IPS-15b (cell line): ENCODE data around the gene GALNT9.

Experiments
- H3K27me3 ChIP-seq: one replicate; pipeline ENCODE4 v1.6.1; 2013; ENCODE audit warnings: low read length; ENCODE audit not compliant: control insufficient read depth, insufficient read depth
- H3K36me3 ChIP-seq: one replicate; pipeline ENCODE4 v1.6.1; 2013; ENCODE audit warnings: low read length; ENCODE audit not compliant: control insufficient read depth, insufficient read depth
- H3K4me1 ChIP-seq: one replicate; pipeline ENCODE4 v1.6.1; 2013; ENCODE audit warnings: mild to moderate bottlenecking, low read length; ENCODE audit not compliant: control insufficient read depth, insufficient read depth
- H3K4me3 ChIP-seq: one replicate; pipeline ENCODE4 v1.5.1; 2013; ENCODE audit warnings: low read depth, low read length
- H3K9ac ChIP-seq: one replicate; pipeline ENCODE4 v1.6.1; 2013; ENCODE audit warnings: low read depth, mild to moderate bottlenecking, low read length
- H3K9me3 ChIP-seq: one replicate; pipeline ENCODE4 v1.6.1; 2013; ENCODE audit warnings: mild to moderate bottlenecking, low read length; ENCODE audit not compliant: control insufficient read depth, insufficient read depth

Gene GALNT9

DNA sequence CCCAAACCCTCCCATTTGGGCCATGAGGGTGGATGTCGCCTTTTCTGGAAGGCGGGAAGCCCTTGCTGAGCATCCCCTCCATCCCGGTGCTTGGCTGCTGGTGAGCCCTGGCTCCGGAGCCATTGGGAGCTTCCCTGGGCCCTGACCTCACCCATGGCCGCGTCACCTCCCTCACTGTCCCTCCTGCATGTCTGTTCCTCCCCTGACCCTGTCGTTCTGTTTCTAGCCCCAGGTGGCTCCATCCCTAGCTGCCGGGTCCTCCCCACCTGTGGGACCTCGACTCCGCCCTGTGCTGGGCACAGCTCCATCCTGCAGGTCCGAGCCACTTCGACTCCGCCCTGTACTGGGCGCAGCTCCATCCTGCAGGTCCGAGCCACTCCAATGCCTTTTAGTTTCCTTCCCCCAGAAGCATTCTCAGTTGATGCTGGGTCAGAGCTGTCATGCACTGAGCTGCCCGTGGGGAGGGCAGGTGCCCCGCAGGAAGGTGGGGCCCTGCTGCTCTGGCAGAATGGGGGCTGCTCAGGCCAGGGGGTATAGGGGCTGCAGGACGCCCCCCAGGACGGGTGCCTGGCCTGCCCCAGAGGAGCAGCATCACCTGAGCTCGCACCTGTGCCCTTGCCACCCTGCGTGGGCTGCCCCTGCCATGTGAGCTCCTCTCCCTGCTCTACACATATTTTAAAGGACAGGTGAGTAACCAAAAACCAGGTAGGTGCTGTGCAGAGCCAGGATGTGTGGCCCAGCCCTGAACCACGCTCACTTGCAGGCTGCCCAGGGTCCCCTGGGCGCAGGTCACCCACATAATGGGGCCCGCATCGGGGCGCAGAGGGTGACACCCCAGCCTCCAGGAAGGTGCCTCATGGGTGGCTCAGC lies 166.1 kb downstream of the GALNT9 start:
- H3K36me3 ChIP-seq: peaks cover under 1% of the 10 kb centered on the region
- no peak overlapping the region for H3K9ac ChIP-seq
- no peaks in the 10 kb centered on the region for H3K27me3 ChIP-seq
- H3K4me1 ChIP-seq: no peaks in the 10 kb centered on the region
- H3K4me3 ChIP-seq: no peak overlapping the region
- no peaks in the 10 kb centered on the region for H3K9me3 ChIP-seq

DNA sequence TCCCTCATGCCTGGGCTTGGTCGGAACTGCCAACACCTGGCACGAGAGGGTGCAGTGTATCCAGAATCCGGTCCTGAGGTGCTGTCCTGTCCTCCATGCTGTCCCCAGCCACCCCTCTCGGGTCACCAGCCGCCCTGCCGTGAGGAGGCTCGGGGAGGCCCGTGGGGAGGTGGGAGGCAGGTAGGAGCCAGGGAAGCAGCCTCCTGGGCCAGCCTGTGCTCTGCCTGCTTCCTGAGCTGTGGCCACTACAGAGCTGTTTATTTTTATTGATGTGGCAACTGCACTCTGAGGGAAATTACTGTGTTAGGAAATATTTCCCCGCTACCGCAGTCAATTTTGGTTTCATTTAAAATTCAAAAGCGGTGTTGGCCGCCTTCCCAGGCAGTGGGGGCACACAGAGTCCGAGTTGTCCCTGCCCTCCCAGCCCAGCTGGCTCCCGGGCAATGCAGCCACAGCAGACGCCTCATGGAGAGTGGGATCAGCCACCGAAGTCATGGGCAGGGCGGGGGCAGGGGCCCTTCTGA lies 166.8 kb downstream of the GALNT9 start:
- no peak overlapping the region for H3K4me3 ChIP-seq
- H3K36me3 ChIP-seq: peaks cover 6% of the 10 kb centered on the region
- no peaks in the 10 kb centered on the region for H3K4me1 ChIP-seq
- H3K9me3 ChIP-seq: no peaks in the 10 kb centered on the region
- no peak overlapping the region for H3K9ac ChIP-seq
- no peaks in the 10 kb centered on the region for H3K27me3 ChIP-seq

DNA sequence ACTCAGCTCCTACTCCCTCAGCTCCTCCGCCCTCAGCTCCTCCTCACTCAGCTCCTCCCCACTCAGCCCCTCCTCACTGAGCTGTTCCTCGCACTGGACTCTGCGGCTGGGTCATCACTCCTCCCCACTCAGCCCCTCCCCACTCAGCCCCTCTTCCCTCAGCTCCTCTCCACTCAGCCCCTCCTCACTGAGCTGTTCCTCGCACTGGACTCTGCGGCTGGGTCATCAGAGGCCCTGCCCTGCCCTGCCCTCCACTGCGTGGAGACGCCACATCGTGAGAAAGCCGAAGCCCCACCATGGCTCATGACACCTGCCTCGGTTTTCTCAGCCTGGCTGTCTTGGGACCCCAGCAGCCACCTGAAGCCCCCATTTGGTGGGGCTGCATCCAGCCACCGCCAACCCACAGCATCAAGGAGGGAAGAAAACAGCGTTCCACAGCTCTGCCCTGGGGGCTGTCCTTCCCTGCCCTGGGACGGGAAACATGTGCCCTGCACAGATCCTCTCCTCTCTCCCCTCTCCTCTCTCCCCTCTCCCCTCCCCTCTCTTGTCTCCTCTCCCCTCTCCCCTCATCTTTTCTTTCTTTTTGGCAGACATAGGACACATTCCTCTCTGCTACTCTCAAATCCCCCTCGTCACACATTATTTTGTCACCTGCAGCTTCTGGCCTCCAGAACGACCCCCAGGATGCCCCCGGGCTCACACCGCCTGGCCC lies 167.4 kb downstream of the GALNT9 start:
- no peaks in the 10 kb centered on the region for H3K9me3 ChIP-seq
- no peaks in the 10 kb centered on the region for H3K27me3 ChIP-seq
- no peak overlapping the region for H3K9ac ChIP-seq
- H3K4me3 ChIP-seq: no peak overlapping the region
- H3K36me3 ChIP-seq: peaks cover 10% of the 10 kb centered on the region
- no peaks in the 10 kb centered on the region for H3K4me1 ChIP-seq

DNA sequence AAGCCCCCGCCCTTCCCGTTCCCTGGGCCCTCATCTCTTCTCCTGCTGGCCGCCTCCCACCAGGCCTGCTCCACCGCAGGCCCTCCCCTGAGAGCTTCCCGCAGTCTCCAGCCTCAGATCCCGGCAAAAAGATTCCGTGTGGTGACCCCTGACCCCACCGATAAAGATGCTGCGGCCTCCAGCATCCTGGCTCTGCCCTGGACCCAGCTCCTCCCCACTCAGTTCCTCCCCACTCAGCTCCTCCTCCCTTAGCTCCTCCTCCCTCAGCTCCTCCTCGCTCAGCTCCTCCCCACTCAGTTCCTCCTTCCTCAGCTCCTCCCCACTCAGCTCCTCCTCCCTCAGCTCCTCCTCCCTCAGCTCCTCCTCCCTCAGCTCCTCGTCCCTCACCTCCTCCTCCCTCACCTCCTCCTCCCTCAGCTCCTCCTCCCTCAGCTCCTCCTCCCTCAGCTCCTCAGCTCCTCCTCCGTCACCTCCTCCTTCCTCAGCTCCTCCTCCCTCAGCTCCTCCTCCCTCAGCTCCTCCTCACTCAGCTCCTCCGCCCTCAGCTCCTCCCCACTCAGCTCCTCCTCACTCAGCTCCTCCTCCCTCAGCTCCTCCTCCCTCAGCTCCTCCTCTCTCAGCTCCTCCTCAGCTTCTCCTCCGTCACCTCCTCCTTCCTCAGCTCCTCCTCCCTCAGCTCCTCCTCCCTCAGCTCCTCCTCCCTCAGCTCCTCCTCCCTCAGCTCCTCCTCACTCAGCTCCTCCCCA lies 168.2 kb downstream of the GALNT9 start:
- no peaks in the 10 kb centered on the region for H3K4me1 ChIP-seq
- H3K9me3 ChIP-seq: no peaks in the 10 kb centered on the region
- peaks cover 16% of the 10 kb centered on the region for H3K36me3 ChIP-seq
- no peak overlapping the region for H3K9ac ChIP-seq
- no peak overlapping the region for H3K4me3 ChIP-seq
- H3K27me3 ChIP-seq: no peaks in the 10 kb centered on the region

DNA sequence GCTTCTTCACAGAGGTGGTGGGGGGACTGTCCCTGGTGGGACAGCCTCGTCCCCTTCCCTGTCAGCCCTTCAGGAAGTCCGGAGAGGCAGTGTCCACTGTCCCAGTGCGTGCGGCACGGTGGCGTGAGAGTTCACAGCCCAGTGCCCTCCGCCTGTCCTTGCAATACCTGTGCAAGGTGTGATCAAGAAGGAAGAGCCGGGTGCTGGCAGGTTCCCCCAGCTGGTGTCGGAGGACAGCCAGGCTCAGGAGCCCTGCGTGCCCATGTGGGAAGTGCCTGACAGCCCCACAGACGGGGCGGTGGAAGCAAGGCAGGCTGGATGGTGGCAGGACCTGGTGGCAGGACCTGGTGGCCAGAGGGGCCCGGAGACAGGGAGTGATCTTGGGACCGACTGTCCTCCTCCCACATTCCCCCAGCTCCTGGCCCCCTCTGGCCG lies 168.8 kb downstream of the GALNT9 start:
- Histone ChIP-seq H3K4me1 (no peaks in the 10 kb centered on the region), H3K4me3 (no peak overlapping the region), H3K9ac (no peak overlapping the region)

DNA sequence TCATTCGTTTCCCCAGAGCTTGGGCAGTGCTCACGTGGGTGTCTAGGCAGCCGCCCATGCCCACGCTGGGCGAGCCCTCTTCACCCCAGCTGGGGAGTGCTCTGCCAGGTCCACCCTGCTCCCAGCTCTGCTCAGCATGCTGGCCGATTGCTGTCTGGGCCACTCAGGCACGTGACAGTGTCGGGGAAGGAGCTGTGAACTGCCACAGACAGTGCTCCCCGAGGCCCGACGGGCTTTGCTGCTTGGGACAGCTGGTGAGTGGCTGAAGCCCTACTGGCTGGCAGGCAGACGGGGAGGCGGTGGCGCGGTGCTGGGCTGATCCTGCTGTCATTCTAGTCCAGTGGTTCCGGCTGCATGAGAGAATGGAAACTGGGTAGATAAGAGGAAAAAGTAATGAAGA lies 169.4 kb downstream of the GALNT9 start:
- Histone ChIP-seq H3K9ac (no peak overlapping the region), H3K4me3 (no peak overlapping the region)

More for the DNA sequence above, 168.8 kb downstream of the GALNT9 start:
- Histone ChIP-seq H3K9me3 (no peaks in the 10 kb centered on the region), H3K36me3 (peaks cover 22% of the 10 kb centered on the region), H3K27me3 (no peaks in the 10 kb centered on the region)

DNA sequence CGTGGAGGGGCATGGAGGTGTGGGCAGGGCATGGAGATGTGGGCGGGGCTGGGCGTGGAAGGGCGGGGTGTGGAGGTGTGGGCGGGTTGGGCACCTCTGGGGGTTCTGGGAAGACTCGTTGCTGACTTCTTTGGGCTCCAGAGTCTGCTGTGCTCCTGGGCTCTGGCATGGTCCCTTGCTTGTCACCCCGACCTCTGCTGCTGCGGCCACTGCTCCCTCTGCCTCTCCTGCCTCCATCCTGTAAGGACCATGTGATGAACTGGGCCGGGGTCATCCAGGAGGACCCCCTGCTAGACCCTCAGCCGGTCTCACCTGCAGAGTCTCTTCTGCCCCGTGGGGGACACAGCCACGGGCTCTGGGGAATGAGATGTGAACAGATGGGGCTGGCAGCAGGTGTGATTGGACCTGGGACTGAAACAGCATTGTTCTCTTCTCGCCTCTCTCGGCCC lies 169.8 kb downstream of the GALNT9 start:
- H3K36me3 ChIP-seq: peaks cover 22% of the 10 kb centered on the region
- H3K4me3 ChIP-seq: no peak overlapping the region
- H3K27me3 ChIP-seq: no peaks in the 10 kb centered on the region
- no peaks in the 10 kb centered on the region for H3K9me3 ChIP-seq
- no peaks in the 10 kb centered on the region for H3K4me1 ChIP-seq
- H3K9ac ChIP-seq: no peak overlapping the region

More for the DNA sequence above, 169.4 kb downstream of the GALNT9 start:
- Histone ChIP-seq H3K27me3 (no peaks in the 10 kb centered on the region), H3K4me1 (no peaks in the 10 kb centered on the region), H3K9me3 (no peaks in the 10 kb centered on the region), H3K36me3 (peaks cover 22% of the 10 kb centered on the region)

DNA sequence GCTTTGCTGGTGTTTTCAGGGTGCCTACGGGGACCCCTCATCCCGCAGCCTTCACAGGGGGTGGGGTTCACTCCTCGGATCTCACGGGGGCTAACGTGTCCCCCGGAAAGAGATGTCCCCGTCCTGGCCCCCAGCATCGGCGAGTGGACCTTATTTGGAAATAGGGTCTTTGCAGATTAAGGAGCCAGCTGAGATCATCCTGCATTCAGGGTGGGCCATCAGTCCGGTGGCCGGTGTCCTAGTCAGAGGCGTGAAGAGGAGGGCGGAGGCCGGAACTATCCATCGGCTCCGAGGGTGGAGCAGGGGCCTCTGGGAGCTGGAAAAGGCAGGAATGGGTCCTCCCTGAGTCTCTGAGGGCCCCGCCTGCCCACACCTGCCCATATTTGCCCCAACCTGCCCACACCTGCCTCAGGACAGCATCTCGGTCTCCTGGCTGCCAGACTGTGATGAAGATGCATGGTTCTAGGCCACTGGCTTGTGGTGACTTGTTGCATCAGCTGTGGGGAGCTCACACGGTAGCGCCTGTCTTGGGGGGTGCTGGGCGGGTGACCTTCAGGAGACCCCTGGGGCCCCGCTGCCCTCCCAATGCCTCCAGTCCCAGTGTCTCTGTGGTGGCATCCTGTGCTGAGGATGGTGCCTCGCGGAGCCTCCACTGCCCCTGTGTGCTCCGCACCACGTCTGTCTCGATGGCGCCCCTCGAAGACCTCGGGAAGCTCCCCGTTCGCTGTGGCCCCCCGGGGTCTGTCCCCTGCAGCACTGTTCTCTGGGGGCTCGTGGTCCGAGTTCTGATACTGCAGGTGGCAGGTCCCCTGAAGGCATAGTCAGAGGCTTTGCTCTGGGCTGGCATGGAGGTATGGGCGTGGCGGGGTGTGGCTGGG lies 170.5 kb downstream of the GALNT9 start:
- no peak overlapping the region for H3K9ac ChIP-seq

DNA sequence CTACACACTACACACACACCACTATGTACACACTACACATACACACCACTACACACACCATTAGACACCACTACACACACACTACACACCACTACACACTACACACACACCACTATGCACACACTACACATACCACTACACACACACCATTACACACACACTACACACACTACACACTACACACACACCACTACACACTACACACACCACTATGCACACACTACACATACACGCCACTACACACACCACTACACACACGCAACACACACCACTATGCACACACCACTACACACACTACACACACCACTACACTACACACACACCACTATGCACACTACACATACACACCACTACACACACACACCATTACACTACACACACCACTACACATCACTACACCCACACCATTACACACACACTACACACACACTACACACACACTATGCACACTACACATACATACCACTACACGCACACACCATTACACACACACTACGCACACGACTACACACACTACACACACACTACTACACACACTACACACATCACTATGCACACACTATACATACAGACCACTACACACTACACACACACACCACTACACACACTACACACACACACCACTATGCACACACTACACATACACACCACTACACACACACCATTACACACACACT lies 171.5 kb downstream of the GALNT9 start:
- H3K9me3 ChIP-seq: no peaks in the 10 kb centered on the region
- no peak overlapping the region for H3K4me3 ChIP-seq
- H3K36me3 ChIP-seq: peaks cover 22% of the 10 kb centered on the region
- no peaks in the 10 kb centered on the region for H3K4me1 ChIP-seq
- H3K9ac ChIP-seq: no peak overlapping the region
- H3K27me3 ChIP-seq: no peaks in the 10 kb centered on the region

More for the DNA sequence above, 170.5 kb downstream of the GALNT9 start:
- Histone ChIP-seq H3K4me3 (no peak overlapping the region), H3K27me3 (no peaks in the 10 kb centered on the region), H3K9me3 (no peaks in the 10 kb centered on the region), H3K4me1 (no peaks in the 10 kb centered on the region), H3K36me3 (peaks cover 22% of the 10 kb centered on the region)

DNA sequence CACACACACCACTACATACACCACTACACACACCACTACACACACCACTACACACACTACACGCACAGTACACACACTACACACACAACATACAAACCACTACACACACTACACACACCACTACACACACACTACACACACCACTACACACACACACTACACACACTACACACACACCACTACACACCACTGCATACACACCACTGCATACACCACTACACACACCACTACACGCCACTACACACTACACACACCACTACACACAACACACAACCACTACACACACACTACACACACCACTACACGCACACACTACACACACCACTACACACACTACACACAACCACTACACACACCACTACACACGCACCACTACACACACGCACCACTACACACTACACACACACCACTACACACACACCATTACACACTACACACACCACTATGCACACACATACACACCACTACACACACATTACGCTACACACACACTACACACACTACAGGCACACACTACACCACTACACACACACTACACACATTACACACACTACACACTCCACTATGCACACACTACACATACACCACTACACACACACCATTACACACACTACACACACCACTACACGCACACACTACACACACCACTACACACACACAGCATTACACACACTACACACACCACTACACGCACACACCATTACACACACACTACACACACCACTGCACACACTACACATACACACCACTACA lies 172.6 kb downstream of the GALNT9 start:
- no peak overlapping the region for H3K4me3 ChIP-seq
- no peaks in the 10 kb centered on the region for H3K27me3 ChIP-seq
- H3K36me3 ChIP-seq: peaks cover 30% of the 10 kb centered on the region
- H3K9me3 ChIP-seq: no peaks in the 10 kb centered on the region
- no peaks in the 10 kb centered on the region for H3K4me1 ChIP-seq
- H3K9ac ChIP-seq: no peak overlapping the region
